Amniotic stem cell (primary cell): Measurements from ENCODE around the gene BMPR1B.
"Not testable (repeated sequence)": the region's sequence is repeated elsewhere in the genome, so short reads cannot be mapped to it uniquely, and the experiment has no call there.

Experiments used
- DNase-seq: peaks from one replicate; lab custom pipeline; 2025; lab: John Stamatoyannopoulos, UW

BMPR1B gene

DNA sequence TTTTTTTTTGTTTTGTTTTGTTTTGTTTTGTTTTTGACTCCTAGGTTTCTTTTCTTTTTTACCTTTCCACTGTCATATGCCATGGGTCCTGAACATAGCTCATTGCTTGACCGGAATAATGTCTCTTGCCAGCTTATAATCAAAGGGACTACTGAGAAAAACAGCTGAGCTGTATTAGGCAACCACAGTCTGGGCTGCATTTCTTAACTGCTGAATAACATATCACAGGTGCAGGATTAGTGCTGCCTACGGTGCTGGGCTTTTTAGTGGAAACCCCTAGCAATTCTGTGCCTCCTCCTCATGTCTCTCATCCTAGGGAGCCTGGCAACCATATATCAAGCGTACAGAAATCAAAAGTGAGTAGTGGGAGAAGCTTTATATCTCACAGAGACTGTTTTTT lies 333.5 kb downstream of the BMPR1B start:
- DNase-seq: no peak

DNA sequence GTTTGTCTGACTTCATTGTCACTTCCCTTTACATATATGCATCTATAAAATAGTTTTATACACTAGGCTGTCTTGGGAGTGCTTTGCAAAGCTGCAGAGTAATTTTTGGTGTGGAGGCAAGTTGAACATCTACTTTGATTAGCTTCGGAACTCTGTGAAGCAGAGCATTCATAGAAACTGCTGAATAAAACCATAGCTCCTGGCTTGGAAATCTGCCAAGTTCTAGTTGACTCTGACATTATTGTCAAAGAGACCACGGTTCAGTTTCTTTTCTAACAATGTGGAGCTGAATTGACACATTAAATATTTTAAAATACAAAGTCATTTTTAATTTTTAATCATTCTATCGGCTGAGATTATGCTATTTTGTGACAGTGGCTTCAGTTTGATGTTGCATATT lies 335.0 kb downstream of the BMPR1B start:
- DNase-seq: no peak

DNA sequence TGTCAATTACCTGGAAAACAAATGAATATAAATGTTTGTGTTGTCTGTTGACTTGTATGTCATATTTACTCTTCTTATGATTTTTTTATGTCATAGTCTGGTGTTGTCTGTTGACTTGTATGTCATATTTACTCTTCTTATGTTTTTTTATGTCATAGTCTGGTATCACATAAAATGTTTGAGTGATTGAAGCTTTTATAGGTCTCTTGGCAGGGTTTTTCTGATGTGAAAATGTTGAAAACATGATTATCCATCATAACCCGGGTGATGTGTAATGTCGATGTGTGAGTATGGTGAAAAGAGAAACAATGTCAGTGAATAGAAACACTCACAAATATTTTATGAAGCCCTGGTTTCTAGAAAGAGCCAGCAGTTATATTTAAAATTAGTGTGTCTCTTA lies 335.7 kb downstream of the BMPR1B start:
- DNase-seq: no peak

DNA sequence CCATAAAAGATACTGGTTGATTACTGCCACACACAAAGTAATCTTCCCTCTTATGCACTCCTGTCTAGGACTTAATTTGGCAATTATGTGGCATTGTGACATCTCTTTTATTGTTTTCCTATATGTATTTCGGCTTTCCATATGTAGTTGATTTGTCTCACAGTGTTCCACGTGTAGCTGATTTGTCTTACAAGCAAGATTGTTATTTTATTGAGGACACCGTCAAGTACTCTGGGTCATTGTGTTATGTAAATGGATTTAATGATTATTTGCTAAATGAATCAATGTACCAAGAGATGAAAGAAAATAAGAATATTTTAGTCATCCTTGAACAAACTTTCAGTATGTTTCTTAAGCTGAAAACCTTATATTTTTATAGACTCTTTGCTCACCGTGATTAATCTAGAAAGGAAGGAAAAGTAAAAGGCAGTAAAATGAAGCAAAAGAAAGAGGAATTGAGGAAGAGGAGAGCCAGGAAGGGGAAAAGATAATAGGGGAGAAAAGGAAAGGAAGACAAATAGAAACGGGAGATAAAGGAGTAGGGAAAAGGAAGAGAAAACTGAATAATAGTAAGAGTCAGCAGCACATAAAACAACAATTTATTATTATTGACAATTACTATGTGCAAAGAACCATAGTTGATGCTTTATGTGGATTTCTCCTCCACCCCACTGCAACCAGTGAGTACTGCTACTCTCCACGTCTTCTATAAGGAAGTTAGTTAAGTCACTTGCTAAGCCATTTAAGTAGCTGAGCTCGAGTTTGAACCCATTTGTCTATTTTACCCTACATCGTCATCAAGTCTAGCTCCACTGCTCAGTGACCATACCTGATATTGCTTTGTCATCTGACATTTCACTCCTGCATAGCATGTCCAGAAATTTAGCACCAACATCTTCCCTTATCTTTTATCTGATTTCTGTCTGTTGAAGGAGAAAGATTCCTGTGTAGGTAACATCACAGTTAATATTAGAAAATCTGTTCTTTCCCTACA lies 336.5 kb downstream of the BMPR1B start:
- no peak for DNase-seq

DNA sequence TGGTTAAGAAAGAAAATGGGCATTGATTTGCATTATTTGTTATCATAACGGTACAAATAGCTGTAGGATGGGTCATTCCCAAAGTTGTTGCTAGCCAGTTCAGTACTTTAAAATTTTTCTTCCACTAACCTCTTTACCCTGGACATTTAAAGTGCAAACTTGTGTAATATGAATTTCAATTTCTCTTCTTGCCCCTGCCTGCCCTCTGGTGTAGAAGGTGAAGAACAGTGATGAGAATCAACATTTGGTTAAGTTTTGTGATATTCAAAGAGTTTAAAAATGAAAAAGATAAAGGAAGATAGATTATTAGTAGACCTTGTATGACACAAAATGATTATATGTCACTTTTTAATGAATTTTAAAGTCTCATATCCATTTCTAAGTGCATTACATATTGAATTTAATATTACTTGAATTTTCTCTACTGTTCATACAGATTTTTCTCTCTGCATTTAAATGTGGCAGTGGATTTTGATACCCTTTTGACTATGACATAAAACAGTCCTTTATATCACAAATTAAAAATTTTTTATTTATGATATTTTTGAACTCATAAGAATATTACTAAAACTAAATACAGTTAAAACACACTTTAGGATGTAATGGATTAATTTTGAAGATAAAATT lies 337.7 kb downstream of the BMPR1B start:
- peak; percentile 60 for DNase-seq

DNA sequence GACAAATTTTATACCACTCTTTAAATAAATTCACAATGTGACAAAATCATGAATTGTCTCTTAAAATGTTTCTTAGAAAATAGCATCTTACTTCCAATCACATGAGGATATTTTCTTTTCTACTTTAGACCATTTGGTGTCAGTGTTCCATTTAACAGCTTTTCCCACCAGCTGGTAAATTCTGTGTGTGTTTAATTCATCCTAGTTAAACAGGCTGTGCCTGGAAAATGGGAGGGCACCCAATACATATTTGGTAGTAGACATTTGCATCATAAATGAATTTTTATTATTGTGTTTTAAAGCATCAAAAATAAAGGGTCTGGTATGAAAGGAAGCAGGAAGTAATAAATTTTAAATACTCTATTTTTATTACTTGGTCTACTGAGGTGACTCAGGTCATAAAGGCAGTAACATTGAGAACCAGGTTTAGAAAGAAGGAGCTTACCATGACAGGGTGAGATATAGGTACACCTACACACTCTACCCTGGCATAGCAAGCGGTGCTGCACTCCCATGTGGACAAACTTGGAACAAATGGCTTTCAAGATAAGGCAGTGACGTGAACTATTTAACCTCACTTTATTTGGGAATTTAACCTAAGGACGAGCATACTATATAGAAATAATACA lies 344.5 kb downstream of the BMPR1B start:
- DNase-seq: no peak

DNA sequence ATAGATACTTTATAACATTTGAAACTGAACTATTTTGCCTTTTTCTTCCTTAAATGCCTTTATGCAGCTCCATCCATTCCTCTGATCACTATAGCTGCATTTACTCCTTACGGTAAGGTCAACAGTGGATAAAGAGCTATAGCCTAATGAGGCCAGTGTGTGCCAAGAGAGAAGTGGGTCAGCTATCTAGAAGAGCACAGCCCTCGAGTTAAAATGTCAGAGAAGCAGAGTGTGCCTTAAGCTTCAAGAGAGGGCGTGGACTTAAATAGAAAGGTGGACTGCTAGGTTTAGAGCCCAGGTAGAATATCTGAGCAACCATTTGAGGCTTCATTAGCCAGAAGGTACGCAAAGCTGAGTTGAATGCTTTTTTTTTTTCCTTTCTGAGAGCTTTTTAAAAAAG lies 347.4 kb downstream of the BMPR1B start:
- DNase-seq: no peak

DNA sequence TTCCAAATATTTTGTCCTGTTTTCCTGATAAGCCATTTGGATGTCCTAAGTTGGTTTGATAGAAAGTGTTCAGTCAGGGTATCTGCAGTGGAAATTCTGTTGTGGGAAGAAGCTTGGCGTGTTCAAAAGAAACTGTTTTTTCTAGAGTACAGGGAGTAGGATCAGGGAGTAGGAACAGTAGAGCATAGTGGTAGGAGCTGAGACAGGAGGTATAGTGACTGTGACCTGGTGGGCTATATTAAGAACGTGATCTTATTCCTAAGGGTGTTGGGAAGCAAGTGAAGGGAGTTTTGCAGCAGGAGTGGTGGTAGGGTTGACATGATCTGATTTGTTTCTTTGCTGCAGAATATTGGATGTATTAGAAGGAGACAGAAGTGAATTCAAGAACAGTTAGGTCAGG lies 348.2 kb downstream of the BMPR1B start:
- DNase-seq: no peak

DNA sequence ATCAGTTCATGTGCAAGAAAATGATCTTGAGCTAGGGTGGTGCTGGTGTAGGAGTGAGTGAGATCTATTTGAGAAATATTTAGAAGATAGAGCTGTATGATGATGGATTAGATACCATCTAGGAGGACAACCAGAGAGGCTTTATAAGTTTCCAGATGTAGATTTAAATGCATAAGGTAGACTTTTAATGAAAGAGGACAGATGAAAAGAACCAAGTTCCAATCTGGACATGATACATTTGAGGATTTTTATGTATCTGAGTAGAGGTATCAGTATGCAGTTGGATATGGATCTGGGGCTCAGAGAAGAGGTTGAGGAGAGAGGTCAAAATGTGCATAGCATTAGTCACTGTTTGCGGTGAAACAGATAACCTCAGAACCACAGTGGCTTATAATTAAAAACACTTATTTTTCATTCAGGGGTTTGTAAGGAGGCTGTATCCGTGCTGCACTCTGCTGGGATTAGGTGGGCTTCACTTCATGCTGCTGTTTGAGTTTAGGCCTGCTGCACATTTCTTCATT lies 348.7 kb downstream of the BMPR1B start:
- DNase-seq: no peak

DNA sequence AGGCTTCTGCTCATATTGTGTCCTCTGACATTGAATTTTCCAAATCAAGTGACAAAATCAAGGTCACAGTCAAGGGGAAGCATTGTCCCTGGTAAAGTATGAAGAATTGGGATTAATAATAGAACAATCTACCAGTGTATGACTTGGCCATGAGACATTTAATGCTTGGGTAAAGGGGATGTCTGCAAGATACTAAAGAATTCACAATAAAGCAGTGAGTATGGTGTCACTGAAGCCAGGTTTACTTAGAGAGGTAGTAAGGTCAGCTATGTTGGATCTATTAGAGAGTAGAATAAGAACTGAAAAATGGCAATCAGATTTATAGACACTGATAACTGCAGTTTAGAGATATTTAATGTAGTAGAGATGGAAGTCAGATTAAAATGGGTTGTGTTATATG lies 349.2 kb downstream of the BMPR1B start:
- no peak for DNase-seq

DNA sequence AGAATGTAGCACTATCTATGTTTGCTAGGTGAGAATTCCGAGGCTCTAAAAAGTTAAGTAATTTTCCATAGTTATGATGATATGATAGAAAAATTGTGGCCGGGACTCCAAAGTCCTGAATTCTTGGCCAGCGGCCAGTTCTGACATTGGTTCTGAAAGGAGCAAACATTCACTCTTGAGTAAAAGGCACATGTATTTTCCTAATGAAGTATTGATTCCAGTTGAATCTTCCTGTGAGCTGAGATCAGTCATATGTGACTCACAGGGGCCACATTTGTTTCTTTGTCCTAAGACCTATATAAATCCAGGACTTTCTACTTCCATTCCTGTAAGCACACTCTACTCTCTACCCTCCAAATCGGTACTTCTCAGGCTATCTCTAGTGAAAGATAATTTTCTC lies 349.9 kb downstream of the BMPR1B start:
- DNase-seq: no peak

DNA sequence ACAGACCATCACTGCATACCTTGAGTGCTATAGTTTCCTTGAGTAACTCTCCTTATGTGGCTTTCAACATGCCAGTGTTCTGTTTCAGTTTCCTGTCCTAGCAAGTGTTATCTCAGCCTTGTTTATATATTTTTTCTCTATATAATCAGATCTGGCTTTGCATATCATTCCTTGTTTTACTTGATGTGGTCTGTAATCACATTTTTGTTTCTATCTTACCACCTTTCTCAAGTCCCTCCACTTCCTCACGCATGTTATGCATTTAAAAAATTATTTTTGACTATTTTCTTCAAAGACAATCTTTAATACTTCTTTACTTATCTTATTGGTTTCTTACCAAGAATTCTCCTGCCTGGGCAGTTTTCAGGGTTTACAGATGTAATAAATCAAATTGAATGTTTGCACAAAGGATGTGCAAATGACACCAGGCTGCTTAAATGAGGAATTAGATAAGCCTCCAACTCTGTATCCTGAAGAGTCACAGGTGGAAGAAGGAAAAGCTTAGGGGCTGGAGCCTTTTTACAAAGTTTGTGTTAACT lies 351.2 kb downstream of the BMPR1B start:
- no peak for DNase-seq

DNA sequence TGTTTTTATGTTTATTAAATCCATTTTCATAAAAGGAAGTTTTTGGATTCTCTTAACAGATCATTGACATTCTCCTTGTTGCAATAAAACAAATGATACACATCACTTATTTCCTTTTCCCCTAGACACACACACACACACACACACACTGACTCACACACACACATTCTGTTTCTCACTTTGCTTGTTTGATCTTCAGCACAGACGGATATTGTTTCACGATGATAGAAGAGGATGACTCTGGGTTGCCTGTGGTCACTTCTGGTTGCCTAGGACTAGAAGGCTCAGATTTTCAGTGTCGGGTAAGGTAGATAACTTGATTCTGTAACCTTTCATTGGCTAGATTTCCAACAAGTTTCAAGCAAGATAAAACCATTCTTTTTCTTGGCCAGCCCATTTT lies 356.8 kb downstream of the BMPR1B start:
- no peak for DNase-seq

DNA sequence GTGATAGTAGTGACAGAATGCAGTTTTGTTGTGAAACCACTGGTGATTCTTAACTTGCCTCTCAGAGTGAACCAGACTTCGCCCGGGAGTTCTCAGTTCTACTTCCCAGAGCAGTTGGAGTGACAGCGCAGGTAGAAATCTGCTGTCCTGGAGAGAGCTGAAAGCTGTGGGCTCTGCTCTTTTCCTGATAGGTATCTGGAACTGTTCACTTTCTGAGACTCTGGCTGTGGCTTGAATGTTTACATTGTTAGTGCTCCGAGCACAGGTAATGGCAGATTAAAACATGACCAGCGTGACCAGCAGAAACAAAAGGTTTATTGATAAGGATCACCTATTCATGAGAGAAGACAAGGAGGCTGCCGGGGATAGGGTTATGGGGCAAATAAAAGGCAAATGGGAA lies 360.7 kb downstream of the BMPR1B start:
- no peak for DNase-seq

DNA sequence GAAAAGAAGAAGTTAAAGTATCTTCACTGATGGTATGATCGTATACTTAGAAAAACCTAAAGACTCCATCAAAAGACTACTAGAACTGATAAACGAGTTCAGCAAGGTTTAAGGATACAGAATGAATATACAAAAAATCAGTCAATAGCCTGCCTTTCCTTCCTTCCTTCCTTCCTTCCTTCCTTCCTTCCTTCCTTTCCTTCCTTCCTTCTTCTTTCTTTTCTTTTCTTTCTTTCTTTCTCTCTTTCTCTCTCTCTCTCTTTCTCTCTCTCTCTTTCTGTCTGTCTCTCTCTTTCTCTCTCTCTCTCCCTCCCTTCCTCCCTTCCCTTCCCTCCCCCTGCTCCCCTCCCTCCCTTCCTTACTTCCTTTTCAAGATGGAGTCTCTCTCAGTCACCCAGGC lies 362.7 kb downstream of the BMPR1B start:
- no peak for DNase-seq

DNA sequence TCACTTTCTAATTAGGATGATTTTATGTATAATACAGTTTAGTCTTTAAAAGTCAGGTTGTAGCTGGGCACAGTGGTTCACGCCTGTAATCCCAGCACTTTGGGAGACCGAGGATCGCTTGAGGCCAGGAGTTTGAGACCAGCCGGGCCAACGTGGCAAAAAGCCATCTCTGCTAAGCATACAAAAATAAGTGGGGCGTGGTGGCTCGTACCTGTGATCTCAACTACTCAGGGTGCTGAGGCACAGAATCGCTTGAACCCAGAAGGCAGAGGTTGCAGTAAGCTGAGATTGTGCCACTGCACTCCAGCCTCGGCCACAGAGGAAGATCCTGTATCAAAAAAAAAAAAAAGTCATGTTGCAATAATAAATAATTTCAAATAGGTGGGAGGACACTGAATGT lies 364.2 kb downstream of the BMPR1B start:
- no peak for DNase-seq

DNA sequence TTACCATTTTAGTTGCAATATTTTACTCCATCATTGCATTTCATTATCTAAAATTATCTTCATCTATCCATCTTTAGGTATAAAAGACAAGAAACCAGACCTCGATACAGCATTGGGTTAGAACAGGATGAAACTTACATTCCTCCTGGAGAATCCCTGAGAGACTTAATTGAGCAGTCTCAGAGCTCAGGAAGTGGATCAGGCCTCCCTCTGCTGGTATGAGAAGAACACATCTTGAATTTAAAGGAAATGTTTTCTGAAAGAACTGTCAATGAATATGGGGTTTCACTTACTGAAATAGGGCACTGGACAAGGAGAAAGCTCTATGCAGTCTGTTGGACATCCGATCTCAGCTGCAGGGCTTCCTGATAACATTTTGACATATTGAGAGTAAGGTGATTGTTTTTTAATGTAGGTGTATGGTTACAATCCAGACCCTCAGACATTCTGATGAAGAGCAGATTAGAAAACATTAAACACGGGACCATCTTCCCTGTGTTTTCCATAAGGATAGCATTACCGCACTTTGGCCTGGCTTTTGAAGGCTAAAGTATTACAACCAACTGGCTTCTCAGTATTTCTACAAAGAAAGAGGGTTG lies 367.2 kb downstream of the BMPR1B start:
- DNase-seq: peak; percentile 16

DNA sequence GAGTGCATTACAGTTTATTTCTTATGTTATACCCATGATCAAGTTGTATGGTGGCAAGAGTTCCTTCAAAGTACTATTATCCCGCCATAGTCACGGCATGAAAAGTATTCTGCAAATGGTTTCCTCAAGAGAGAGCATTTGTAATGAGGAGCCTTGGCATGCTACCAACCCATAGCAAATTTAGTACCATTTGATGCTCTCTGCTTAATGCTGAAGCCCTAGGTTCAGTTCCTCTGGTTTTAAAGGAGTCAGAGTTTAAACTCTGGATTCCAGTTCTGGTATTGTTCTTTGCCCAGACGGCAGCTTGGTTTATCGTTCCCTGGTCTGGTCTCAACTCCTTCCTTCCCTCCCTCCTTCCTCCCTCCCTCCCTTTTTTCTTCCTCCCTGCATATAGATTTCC lies 371.3 kb downstream of the BMPR1B start:
- DNase-seq: no peak

DNA sequence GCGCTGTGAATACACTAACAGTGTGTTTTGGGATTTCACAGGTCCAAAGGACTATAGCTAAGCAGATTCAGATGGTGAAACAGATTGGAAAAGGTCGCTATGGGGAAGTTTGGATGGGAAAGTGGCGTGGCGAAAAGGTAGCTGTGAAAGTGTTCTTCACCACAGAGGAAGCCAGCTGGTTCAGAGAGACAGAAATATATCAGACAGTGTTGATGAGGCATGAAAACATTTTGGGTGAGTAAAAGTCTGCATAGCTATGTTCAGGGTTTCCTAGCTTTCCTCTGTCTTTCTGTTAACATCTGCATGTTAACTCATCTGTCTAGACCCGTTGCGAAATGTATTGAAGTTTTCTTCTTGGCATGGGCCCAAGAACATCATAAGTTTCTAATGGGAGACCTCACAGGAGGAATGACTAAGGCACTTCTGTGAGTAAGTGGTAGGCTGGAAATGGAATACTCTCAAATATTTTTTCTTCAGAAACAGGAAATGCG lies 372.1 kb downstream of the BMPR1B start:
- DNase-seq: peak; percentile 93

DNA sequence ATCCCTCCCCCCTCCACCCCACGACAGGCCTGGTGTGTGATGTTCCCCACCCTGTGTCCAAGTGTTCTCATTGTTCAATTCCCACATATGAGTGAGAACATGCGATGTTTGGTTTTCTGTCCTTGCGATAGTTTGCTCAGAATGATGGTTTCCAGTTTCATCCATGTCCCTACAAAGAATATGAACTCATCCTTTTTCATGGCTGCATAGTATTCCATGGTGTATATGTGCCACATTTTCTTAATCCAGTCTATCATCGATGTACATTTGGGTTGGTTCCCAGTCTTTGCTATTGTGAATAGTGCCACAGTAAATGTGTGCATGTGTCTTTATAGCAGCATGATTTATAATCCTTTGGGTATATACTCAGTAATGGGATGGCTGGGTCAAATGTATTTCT lies 376.3 kb downstream of the BMPR1B start:
- not testable (repeated sequence) for DNase-seq

DNA sequence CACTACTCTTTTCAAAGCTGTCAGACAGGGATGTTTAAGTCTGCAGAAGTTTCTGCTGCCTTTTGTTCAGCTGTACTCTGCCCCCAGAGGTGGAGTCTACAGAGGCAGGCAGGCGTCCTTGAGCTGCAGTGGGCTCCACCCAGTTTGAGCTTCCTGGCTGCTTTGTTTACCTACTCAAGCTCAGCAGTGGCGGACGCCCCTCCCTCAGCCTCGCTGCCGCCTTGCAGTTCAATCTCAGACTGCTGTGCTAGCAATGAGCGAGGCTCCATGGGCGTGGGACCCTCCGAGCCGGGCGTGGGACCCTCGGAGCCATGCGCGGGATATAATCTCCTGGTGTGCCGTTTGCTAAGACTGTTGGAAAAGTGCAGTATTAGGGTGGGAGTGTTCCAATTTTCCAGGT lies 381.7 kb downstream of the BMPR1B start:
- not testable (repeated sequence) for DNase-seq

DNA sequence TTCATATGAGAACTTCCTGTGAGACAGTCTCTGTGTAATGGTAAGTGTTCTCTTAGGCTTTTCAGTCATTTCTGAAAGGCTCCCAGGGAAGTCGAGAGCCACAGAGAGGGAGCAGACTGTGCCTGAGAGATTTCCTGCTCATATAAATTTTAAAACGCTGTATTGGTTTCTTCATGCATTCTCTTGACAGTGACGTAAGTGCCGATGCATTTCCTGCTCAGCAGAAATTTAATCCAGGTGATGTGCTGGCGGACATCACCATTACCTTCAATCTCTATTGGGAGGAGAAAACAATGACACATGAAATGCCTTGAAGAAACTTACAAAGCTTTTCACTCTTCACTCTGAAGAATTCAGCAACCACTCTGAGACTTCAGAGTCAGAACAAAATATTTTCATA lies 383.6 kb downstream of the BMPR1B start:
- no peak for DNase-seq
